Measurements from ENCODE around the gene DHRS4. TPM values are rescaled to one million over a fixed set of nuclear protein-coding genes. Genes with fewer than 3 reads are reported as not detected.
"Not testable (repeated sequence)": the region's sequence is repeated elsewhere in the genome, so short reads cannot be mapped to it uniquely, and the experiment has no call there.

DHRS4 gene
- total and polyA plus RNA-seq, 2 of the 13 experiments (the other 11 are each of a cell fraction or from before 2014, with no cell fraction given): 23.9 to 45.1 TPM

GRCh38 chr14:23988607-23989363 is 35.2 kb downstream of the DHRS4 start, which contains the start of gene DHRS4L2 (continued):
- TF ChIP-seq, protein P1, sequence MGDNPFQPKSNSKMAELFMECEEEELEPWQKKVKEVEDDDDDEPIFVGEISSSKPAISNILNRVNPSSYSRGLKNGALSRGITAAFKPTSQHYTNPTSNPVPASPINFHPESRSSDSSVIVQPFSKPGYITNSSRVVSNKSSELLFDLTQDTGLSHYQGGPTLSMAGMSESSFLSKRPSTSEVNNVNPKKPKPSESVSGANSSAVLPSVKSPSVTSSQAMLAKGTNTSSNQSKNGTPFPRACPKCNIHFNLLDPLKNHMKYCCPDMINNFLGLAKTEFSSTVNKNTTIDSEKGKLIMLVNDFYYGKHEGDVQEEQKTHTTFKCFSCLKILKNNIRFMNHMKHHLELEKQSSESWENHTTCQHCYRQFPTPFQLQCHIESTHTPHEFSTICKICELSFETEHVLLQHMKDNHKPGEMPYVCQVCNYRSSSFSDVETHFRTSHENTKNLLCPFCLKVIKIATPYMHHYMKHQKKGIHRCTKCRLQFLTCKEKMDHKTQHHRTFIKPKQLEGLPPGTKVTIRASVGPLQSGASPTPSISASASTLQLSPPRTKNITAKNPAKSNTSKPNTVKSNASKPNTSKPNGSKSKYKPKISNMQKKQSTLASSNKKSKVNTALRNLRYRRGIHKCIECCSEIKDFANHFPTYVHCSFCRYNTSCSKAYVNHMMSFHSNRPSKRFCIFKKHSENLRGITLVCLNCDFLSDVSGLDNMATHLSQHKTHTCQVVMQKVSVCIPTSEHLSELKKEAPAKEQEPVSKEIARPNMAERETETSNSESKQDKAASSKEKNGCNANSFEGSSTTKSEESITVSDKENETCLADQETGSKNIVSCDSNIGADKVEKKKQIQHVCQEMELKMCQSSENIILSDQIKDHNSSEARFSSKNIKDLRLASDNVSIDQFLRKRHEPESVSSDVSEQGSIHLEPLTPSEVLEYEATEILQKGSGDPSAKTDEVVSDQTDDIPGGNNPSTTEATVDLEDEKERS (CRISPR knock-in tag; IDR thresholded peaks at IDR 0.05): peak; percentile 82; the same call in 1 of the 2 replicates
- TF ChIP-seq GMEB1 (CRISPR knock-in tag; IDR thresholded peaks at IDR 0.05; ENCODE audit: borderline replicate concordance) (peak; percentile 79), SIX4 (CRISPR knock-in tag; IDR thresholded peaks at IDR 0.05) (0 out of 2 replicates have a peak, but pooled peaks have one; percentile 39), ZNF83 (CRISPR knock-in tag; IDR thresholded peaks at IDR 0.05; ENCODE audit: borderline replicate concordance) (peak; percentile 76), MAZ (IDR thresholded peaks at IDR 0.05; ENCODE audit: borderline replicate concordance, low read depth, low read length) (0 out of 2 replicates have a peak, but pooled peaks have one; percentile 55), MAZ (CRISPR knock-in tag; IDR thresholded peaks at IDR 0.05; ENCODE audit: low read depth) (peak; percentile 98), THRA (CRISPR knock-in tag; IDR thresholded peaks at IDR 0.05; ENCODE audit: borderline replicate concordance) (peak; percentile 20), IRX3 (CRISPR knock-in tag; IDR thresholded peaks at IDR 0.05; ENCODE audit: borderline replicate concordance, low read depth) (peak; percentile 69; the same call in 1 of the 2 replicates), ZFP90 (CRISPR knock-in tag; IDR thresholded peaks at IDR 0.05; ENCODE audit: borderline replicate concordance) (peak; percentile 65; the same call in 1 of the 2 replicates), ZNF607 (CRISPR knock-in tag; IDR thresholded peaks at IDR 0.05; ENCODE audit: borderline replicate concordance) (peak; percentile 87), NR2F6 (CRISPR knock-in tag; IDR thresholded peaks at IDR 0.05) (peak; percentile 75; the same call in 1 of the 2 replicates), E2F2 (CRISPR knock-in tag; IDR thresholded peaks at IDR 0.05; ENCODE audit: borderline replicate concordance) (peak; percentile 26; the same call in 1 of the 2 replicates), KLF6 (CRISPR knock-in tag; IDR thresholded peaks at IDR 0.05) (0 out of 2 replicates have a peak, but pooled peaks have one; percentile 48), NFYB (CRISPR knock-in tag; IDR thresholded peaks at IDR 0.05) (peak; percentile 67), ZBTB44 (CRISPR knock-in tag; IDR thresholded peaks at IDR 0.05) (0 out of 2 replicates have a peak, but pooled peaks have one; percentile 57), ZBTB21 (CRISPR knock-in tag; IDR thresholded peaks at IDR 0.05) (0 out of 2 replicates have a peak, but pooled peaks have one; percentile 14), ZNF552 (CRISPR knock-in tag; IDR thresholded peaks at IDR 0.05; ENCODE audit: borderline replicate concordance) (peak; percentile 62)
- TF ChIP-seq, protein P2, sequence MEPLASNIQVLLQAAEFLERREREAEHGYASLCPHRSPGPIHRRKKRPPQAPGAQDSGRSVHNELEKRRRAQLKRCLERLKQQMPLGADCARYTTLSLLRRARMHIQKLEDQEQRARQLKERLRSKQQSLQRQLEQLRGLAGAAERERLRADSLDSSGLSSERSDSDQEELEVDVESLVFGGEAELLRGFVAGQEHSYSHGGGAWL (CRISPR knock-in tag; IDR thresholded peaks at IDR 0.05): peak; percentile 66
- not testable (repeated sequence) for TF ChIP-seq NR2F6 (IDR thresholded peaks at IDR 0.05)
